ENCODE results near the gene MAP3K12. TPM values are rescaled to one million over a fixed set of nuclear protein-coding genes. Genes with fewer than 3 reads are reported as not detected.

Gene MAP3K12
- total and polyA plus RNA-seq, 2 of the 13 experiments (the other 11 are each of a cell fraction or from before 2014, with no cell fraction given): 0.20 to 1.1 TPM

- TF ChIP-seq ZNF382 (CRISPR knock-in tag; IDR thresholded peaks at IDR 0.05; ENCODE audit: borderline replicate concordance) (no peak), ZNF703 (CRISPR knock-in tag; IDR thresholded peaks at IDR 0.05; ENCODE audit: borderline replicate concordance) (no peak), FOXM1 (CRISPR knock-in tag; IDR thresholded peaks at IDR 0.05) (no peak), ZFY (CRISPR knock-in tag; IDR thresholded peaks at IDR 0.05) (no peak; the same call in 1 of the 2 replicates), RARG (CRISPR knock-in tag; IDR thresholded peaks at IDR 0.05; ENCODE audit: low read depth) (no peak), GRHL1 (CRISPR knock-in tag; conservative IDR thresholded peaks at IDR 0.05) (no peak), RNF2 (conservative IDR thresholded peaks at IDR 0.05; ENCODE audit: low read depth) (no peak), ZBTB33 (CRISPR knock-in tag; IDR thresholded peaks at IDR 0.05) (no peak), HNF1A (IDR thresholded peaks at IDR 0.05; ENCODE audit: low read depth) (no peak), HNF1A (CRISPR knock-in tag; IDR thresholded peaks at IDR 0.05; ENCODE audit: borderline replicate concordance) (no peak), ZNF138 (CRISPR knock-in tag; IDR thresholded peaks at IDR 0.05; ENCODE audit: low read depth) (no peak), ZBTB25 (CRISPR knock-in tag; IDR thresholded peaks at IDR 0.05) (no peak), REPIN1 (CRISPR knock-in tag; IDR thresholded peaks at IDR 0.05; ENCODE audit: borderline replicate concordance, low read depth) (no peak), SATB2 (CRISPR knock-in tag; IDR thresholded peaks at IDR 0.05) (no peak), TRIM22 (IDR thresholded peaks at IDR 0.05) (no peak), ZNF362 (CRISPR knock-in tag; IDR thresholded peaks at IDR 0.05; ENCODE audit: borderline replicate concordance) (no peak; the same call in 1 of the 2 replicates), NR2F6 (IDR thresholded peaks at IDR 0.05) (no peak), NR2F6 (CRISPR knock-in tag; IDR thresholded peaks at IDR 0.05) (no peak)
These were observed 58.0 kb downstream of the MAP3K12 start, which contains the start of gene PRR13 (continued) for GRCh38 chr12:53441040-53441833.

All from HepG2 (cell line).